Measurements from ENCODE around the gene RHD. TPM values are rescaled to one million over a fixed set of nuclear protein-coding genes. Genes with fewer than 3 reads are reported as not detected.

RHD gene
- total RNA-seq, 1 donor from 2014 or later = not detected

DNA sequence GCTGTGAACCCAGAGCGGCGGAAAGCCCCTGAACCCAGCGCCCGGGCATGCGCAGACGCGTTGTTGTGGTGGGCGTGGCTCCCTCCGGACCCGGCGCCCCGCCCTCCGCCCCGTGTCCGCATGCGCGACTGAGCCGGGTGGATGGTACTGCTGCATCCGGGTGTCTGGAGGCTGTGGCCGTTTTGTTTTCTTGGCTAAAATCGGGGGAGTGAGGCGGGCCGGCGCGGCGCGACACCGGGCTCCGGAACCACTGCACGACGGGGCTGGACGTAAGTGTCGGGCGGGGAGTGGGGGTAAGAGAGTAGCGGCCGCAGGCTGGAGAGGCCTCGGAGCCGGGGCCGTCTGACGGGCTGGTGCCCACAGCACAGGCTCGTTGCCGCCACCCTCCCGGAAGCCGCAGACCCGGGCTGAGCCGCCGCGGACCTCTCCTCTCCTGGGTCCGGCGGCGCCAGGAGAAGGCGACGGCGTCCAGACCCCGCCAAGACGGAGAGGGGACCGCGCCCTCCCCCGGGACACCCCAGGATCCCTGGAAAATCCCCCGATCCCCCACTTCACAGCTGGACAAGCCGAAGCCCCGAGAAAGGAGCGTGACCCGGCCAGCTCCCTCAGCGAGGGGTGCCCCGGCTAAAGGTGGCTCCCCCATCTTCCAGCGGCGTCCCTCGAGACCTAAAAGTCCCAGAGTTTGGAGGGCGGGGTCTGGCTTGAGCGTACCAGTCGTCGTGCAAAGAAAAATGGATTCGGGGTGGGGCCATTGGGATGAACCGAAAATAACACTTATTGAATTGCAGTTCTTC, 66.1 kb downstream of the RHD start, which contains the start of gene TMEM50A:
Gene TMEM50A (plus strand): TSS at position 147 of the 794 bp plus-strand sequence. CDS start 2,153 bp downstream, outside the sequence.
- Mint-ChIP-seq H3K27me3 (ENCODE audit: low read depth) (no peaks in the 10 kb centered on the region), H3K27ac (peak within 1 kb of the TSS; percentile 97), H3K9me3 (no peaks in the 10 kb centered on the region), H3K4me1 (peaks cover 14% of the 10 kb centered on the region), H3K4me3 (peak within 1 kb of the TSS; percentile 92), H3K36me3 (peaks cover 3% of the 10 kb centered on the region)
- TF ChIP-seq, protein P1, sequence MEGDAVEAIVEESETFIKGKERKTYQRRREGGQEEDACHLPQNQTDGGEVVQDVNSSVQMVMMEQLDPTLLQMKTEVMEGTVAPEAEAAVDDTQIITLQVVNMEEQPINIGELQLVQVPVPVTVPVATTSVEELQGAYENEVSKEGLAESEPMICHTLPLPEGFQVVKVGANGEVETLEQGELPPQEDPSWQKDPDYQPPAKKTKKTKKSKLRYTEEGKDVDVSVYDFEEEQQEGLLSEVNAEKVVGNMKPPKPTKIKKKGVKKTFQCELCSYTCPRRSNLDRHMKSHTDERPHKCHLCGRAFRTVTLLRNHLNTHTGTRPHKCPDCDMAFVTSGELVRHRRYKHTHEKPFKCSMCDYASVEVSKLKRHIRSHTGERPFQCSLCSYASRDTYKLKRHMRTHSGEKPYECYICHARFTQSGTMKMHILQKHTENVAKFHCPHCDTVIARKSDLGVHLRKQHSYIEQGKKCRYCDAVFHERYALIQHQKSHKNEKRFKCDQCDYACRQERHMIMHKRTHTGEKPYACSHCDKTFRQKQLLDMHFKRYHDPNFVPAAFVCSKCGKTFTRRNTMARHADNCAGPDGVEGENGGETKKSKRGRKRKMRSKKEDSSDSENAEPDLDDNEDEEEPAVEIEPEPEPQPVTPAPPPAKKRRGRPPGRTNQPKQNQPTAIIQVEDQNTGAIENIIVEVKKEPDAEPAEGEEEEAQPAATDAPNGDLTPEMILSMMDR (IDR thresholded peaks at IDR 0.05; ENCODE audit: unreplicated experiment) = no peak
- DNase-seq (ENCODE audit: low spot score in 2 of 2, unreplicated experiment in 2 of 2) = peak; percentile 80 to 97

DNA sequence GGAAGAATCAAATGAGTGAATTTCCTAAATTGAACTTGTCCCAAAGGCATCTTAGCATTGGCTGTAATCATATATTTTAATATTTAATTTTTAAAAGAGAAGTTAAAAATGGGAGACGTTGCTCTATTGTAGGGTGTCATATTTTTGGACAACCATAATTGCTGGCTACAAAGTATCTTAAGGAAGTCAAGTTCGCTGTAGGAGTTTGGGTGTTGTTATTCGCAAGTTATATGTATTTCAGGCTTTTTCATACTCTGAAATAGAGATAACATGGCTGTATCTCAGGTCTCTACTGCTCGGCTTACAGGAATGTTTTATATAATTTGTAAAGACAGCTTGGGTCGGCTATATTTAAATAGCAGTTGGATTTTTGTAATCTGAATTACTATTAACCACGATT, 66.7 kb downstream of the RHD start:
- H3K4me1 Mint-ChIP-seq = peaks cover 14% of the 10 kb centered on the region

DNA sequence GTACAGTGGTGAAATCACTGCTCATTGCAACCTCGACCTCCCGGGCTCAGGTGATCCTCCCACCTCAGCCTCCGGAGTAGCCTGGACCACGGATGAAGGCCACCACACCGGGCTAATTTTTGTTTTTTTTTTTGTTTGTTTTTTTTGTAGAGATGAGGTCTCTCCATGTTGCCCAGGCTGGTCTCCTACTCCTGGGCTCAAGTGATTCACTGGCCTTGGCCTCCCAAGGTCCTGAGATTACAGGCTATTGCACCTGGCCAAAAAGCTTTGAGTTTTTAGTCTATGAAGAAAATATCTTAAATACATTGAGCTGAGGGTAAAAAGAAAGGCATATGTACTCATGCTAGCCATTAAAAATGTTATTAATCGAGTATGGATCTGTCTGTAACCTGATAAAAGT, 69.4 kb downstream of the RHD start:
- H3K4me1 Mint-ChIP-seq = peaks cover 14% of the 10 kb centered on the region
- H3K27ac Mint-ChIP-seq = no peak overlapping the region
- no peak overlapping the region for H3K4me3 Mint-ChIP-seq
- H3K36me3 Mint-ChIP-seq = peaks cover 14% of the 10 kb centered on the region
- no peak for DNase-seq (ENCODE audit: low spot score in 2 of 2, unreplicated experiment in 2 of 2)
- TF ChIP-seq, protein P1 (IDR thresholded peaks at IDR 0.05; ENCODE audit: unreplicated experiment) = no peak
- H3K27me3 Mint-ChIP-seq (ENCODE audit: low read depth) = no peaks in the 10 kb centered on the region
- H3K9me3 Mint-ChIP-seq = no peaks in the 10 kb centered on the region

More for the DNA sequence above, 66.7 kb downstream of the RHD start:
- Mint-ChIP-seq H3K9me3 (no peaks in the 10 kb centered on the region), H3K27me3 (ENCODE audit: low read depth) (no peaks in the 10 kb centered on the region), H3K4me3 (peak overlapping the region; percentile 92), H3K27ac (peak overlapping the region; percentile 97), H3K36me3 (peaks cover 9% of the 10 kb centered on the region)
- no peak for DNase-seq (ENCODE audit: low spot score in 2 of 2, unreplicated experiment in 2 of 2)
- TF ChIP-seq, protein P1 (IDR thresholded peaks at IDR 0.05; ENCODE audit: unreplicated experiment) = no peak

DNA sequence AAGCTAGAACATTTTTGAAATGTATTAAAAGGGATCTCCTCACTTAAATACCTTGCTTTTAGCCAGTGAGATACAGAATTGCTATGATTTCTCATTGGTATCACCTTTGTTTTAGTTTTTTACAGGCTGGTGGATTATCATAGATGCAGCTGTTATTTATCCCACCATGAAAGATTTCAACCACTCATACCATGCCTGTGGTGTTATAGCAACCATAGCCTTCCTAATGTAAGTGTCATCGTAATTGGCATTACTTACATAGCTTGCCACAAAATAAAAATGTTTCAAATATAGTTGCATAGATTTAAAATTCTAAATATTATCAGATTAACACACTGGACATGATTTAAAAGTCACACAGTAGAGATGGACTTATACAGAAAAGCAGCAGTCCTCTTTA, 70.5 kb downstream of the RHD start:
- TF ChIP-seq, protein P1 (IDR thresholded peaks at IDR 0.05; ENCODE audit: unreplicated experiment) = no peak
- Mint-ChIP-seq H3K27me3 (ENCODE audit: low read depth) (no peaks in the 10 kb centered on the region), H3K4me3 (no peak overlapping the region), H3K4me1 (peaks cover 16% of the 10 kb centered on the region), H3K9me3 (no peaks in the 10 kb centered on the region), H3K27ac (no peak overlapping the region), H3K36me3 (peaks cover 19% of the 10 kb centered on the region)
- no peak for DNase-seq (ENCODE audit: low spot score in 2 of 2, unreplicated experiment in 2 of 2)

DNA sequence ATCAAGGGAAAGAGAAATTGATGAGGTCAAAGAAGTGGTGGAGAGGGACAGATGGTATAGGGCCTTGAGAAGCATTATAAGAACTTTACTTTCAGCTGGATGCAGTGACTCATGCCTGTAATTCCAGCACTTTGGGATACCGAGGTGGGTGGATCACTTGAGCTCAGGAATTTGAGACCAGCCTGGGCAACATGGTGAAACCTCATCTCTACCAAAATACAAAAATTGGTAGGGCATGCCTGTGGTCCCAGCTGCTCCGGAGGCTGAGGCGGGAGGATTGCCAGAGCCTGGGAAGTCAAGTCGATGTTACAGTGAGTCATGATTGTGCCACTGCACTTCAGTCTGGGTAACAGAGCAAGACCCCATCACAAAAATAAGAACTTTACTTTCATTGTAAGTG, 71.6 kb downstream of the RHD start:
- no peaks in the 10 kb centered on the region for H3K9me3 Mint-ChIP-seq
- no peak overlapping the region for H3K27ac Mint-ChIP-seq
- H3K36me3 Mint-ChIP-seq = peaks cover 24% of the 10 kb centered on the region
- DNase-seq (ENCODE audit: low spot score in 2 of 2, unreplicated experiment in 2 of 2) = no peak
- H3K27me3 Mint-ChIP-seq (ENCODE audit: low read depth) = no peaks in the 10 kb centered on the region
- H3K4me3 Mint-ChIP-seq = no peak overlapping the region
- TF ChIP-seq, protein P1 (IDR thresholded peaks at IDR 0.05; ENCODE audit: unreplicated experiment) = no peak
- peaks cover 16% of the 10 kb centered on the region for H3K4me1 Mint-ChIP-seq
